Measurements from ENCODE around the gene CHCHD4. TPM values are rescaled to one million over a fixed set of nuclear protein-coding genes. Genes with fewer than 3 reads are reported as not detected.

The CHCHD4 gene
- total and polyA plus RNA-seq, 2 of the 8 experiments (the other 6 are each of a cell fraction or from before 2014, with no cell fraction given): 15.0 to 22.3 TPM

DNA sequence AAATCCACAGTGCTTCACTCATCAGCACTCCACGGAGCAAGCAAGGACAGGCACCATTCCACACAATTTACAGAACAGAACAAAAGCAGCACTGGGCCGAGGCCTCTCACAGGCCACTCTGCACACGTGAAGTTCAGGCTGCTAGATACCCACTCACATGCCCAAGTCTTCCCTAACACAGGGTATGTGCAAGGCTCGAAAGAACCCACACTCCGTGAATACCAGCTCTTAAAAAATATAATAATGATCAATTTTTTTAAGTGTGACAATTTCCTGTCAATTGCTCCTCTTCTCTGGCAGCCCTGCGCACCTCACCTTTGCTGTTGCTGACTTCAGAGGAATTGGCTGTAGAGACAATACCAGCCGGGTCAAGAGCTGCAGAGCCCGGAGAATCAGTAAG, 34.8 kb upstream of the CHCHD4 start:
- WGBS, 2 experiments (ENCODE audit: extremely low coverage in 1 of 2, insufficient coverage in 1 of 2, insufficient read length in 1 of 2, insufficient replicate concordance in 2 of 2, low coverage in 1 of 2, low lambda C conversion rate in 2 of 2, missing lambda C conversion rate in 1 of 2): 93% methylated on average over 8 of the region's 8 CpGs; no CpG with 5 or more reads in 1 of the 2 experiments
- ChIA-PET CTCF (ENCODE audit: partially characterized antibody) (interaction anchor here (1.0 kb wide), 2 partner anchors 11 to 14 kb away, joined by 5 read pairs; no protein-coding TSS in a partner anchor), POLR2A (ENCODE audit: partially characterized antibody) (interaction anchor here (1.4 kb wide), 1 partner anchor 35 kb away, joined by 3 read pairs; the partner anchor contains the start of genes CHCHD4 and TMEM43)
- Histone ChIP-seq H4K5ac (ENCODE audit: insufficient read length, low read depth, low read length) (no peak overlapping the region), H3K27ac (ENCODE audit: low read depth, low read length) (no peak overlapping the region), H4K8ac (ENCODE audit: extremely low read depth, insufficient read depth, low read length) (no peak overlapping the region), H3K56ac (replicated peaks; ENCODE audit: insufficient read length, low read depth, low read length) (no peak overlapping the region), H3K36me3 (ENCODE audit: control insufficient read depth in 2 of 4, insufficient read depth in 4 of 4, low read length in 3 of 4) (peaks cover 21 to 68% (median 44%) of the 10 kb centered on the region in 4 experiments), H3K23me2 (ENCODE audit: low read depth, low read length) (no peaks in the 10 kb centered on the region; the same call in 1 of the 2 replicates), H3K14ac (ENCODE audit: insufficient read length) (no peak overlapping the region), H4K20me1 (replicated peaks in 1 of 2; ENCODE audit: control insufficient read depth in 1 of 2, insufficient read depth in 2 of 2, low read length in 2 of 2) (peaks cover 0 to 2% of the 10 kb centered on the region in 2 experiments), H4K91ac (replicated peaks; ENCODE audit: insufficient read length, low read length) (no peak overlapping the region), H3K4me3 (ENCODE audit: extremely low read depth in 1 of 4, insufficient read depth in 2 of 4, low read depth in 3 of 4, low read length in 4 of 4) (no peak overlapping the region), H3K79me2 (ENCODE audit: control insufficient read depth in 1 of 2, insufficient read depth in 2 of 2, low read length in 2 of 2) (no peaks in the 10 kb centered on the region), H2AK5ac (ENCODE audit: low read depth, low read length) (no peak overlapping the region), H3K4ac (replicated peaks; ENCODE audit: insufficient read length, low read depth, low read length) (no peak overlapping the region), H2BK15ac (ENCODE audit: low read length) (no peak overlapping the region), H3K18ac (ENCODE audit: extremely low read depth, low read length) (no peak overlapping the region), H3K27me3 (replicated peaks in 1 of 4; ENCODE audit: control insufficient read depth in 3 of 4, extremely low read depth in 1 of 4, insufficient read depth in 3 of 4, low read length in 3 of 4) (no peaks in the 10 kb centered on the region), H2BK12ac (ENCODE audit: low read depth, low read length) (no peak overlapping the region), H2BK20ac (ENCODE audit: low read length) (no peak overlapping the region), H3K4me2 (ENCODE audit: insufficient read depth in 1 of 2, low read depth in 2 of 2, low read length in 2 of 2) (no peak overlapping the region), H2BK5ac (ENCODE audit: low read depth, low read length) (no peak overlapping the region), H3K9ac (replicated peaks in 1 of 4; ENCODE audit: extremely low read depth in 1 of 4, low read depth in 3 of 4, low read length in 3 of 4) (no peak overlapping the region), H2AFZ (ENCODE audit: low read length) (no peak overlapping the region), H2BK120ac (replicated peaks; ENCODE audit: low read depth, low read length) (no peak overlapping the region), H3K23ac (ENCODE audit: insufficient read length) (no peak overlapping the region), H3K9me3 (ENCODE audit: insufficient read depth in 2 of 2, low read depth in 1 of 2, low read length in 1 of 2) (no peaks in the 10 kb centered on the region), H3K79me1 (ENCODE audit: low read depth, low read length) (no peaks in the 10 kb centered on the region), H3K4me1 (replicated peaks in 1 of 4; ENCODE audit: control insufficient read depth in 3 of 4, insufficient read depth in 4 of 4, low read length in 3 of 4) (no peaks in the 10 kb centered on the region)
- FAIRE-seq (no peak), DNase-seq (ENCODE audit: low read depth in 1 of 2, low spot score in 2 of 2) (no peak)
- TF ChIP-seq CTBP2 (IDR thresholded peaks at IDR 0.05; ENCODE audit: borderline replicate concordance, insufficient read depth, insufficient read length, low read length): no peak
- TF ChIP-seq, protein P1, sequence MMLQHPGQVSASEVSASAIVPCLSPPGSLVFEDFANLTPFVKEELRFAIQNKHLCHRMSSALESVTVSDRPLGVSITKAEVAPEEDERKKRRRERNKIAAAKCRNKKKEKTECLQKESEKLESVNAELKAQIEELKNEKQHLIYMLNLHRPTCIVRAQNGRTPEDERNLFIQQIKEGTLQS (IDR thresholded peaks at IDR 0.05; ENCODE audit: insufficient read depth, low read depth, low read length): no peak
- TF ChIP-seq FOSL1 (IDR thresholded peaks at IDR 0.05; ENCODE audit: insufficient read depth, low read depth, low read length): no peak
- no peak for TF ChIP-seq SIX5 (IDR thresholded peaks at IDR 0.05; ENCODE audit: low read depth, low read length)
- no peak for TF ChIP-seq BACH1 (IDR thresholded peaks at IDR 0.05; ENCODE audit: low read length)
- no peak for TF ChIP-seq GABPA (IDR thresholded peaks at IDR 0.05; ENCODE audit: borderline replicate concordance, insufficient read depth, low read length)
- TF ChIP-seq, protein P2, sequence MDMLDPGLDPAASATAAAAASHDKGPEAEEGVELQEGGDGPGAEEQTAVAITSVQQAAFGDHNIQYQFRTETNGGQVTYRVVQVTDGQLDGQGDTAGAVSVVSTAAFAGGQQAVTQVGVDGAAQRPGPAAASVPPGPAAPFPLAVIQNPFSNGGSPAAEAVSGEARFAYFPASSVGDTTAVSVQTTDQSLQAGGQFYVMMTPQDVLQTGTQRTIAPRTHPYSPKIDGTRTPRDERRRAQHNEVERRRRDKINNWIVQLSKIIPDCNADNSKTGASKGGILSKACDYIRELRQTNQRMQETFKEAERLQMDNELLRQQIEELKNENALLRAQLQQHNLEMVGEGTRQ (IDR thresholded peaks at IDR 0.05; ENCODE audit: low read length): no peak
- no peak for TF ChIP-seq JUND (IDR thresholded peaks at IDR 0.05; ENCODE audit: low read length)
- no peak for TF ChIP-seq CBX5 (IDR thresholded peaks at IDR 0.05; ENCODE audit: low read depth, low read length)
- no peak for TF ChIP-seq SRF (IDR thresholded peaks at IDR 0.05; ENCODE audit: low read depth, low read length)
- TF ChIP-seq CREB1 (IDR thresholded peaks at IDR 0.05): no peak
- no peak for TF ChIP-seq ZNF274 (IDR thresholded peaks at IDR 0.05; ENCODE audit: borderline replicate concordance, extremely low read depth, low read length)
- no peak for TF ChIP-seq RXRA (IDR thresholded peaks at IDR 0.05; ENCODE audit: insufficient read depth, low read depth, low read length)

Data from H1 (cell line).